Measurements from ENCODE around the gene PPP1R9B.

The PPP1R9B gene

GRCh38 chr17:50087246-50087911 lies 63.1 kb downstream of the PPP1R9B start:
- DNase-seq = peak; percentile 89
